Mononuclear cell (primary cell): Measurements from ENCODE around the gene UBTF. TPM values are rescaled to one million over a fixed set of nuclear protein-coding genes. Genes with fewer than 3 reads are reported as not detected.

ENCODE experiments used
- total RNA-seq: library from RNA; depleted of rRNA; stranded (reverse); fragments of >200 nt; gene quantifications from one replicate; pipeline ENCODE4 v1.2.3, GENCODE V29; 2012

The UBTF gene
- total RNA-seq, 1 donor, result 56.4 TPM

Other genes starting within 250 kb of the UBTF start
- gene NAGS, start 215.1 kb downstream of the UBTF start, total RNA-seq, result 0.42 TPM
- 21.0 TPM for gene TMEM101, start 204.7 kb downstream of the UBTF start, total RNA-seq
- 44.4 TPM for gene LSM12, start 153.0 kb downstream of the UBTF start, total RNA-seq
- gene G6PC3, start 148.9 kb downstream of the UBTF start, total RNA-seq, result 5.0 TPM
- gene HDAC5, start 96.0 kb downstream of the UBTF start, total RNA-seq, result 69.3 TPM
- gene HROB, start 77.7 kb downstream of the UBTF start, total RNA-seq, result 1.3 TPM
- not detected for gene ASB16, start 49.0 kb downstream of the UBTF start, total RNA-seq
- gene TMUB2, start 32.7 kb downstream of the UBTF start, total RNA-seq, result 20.4 TPM
- gene ATXN7L3, start 19.8 kb downstream of the UBTF start, total RNA-seq, result 44.7 TPM
- 0.42 TPM for gene SLC4A1, start 48.5 kb upstream of the UBTF start, total RNA-seq
- gene RUNDC3A, start 88.9 kb upstream of the UBTF start, total RNA-seq, result 0.10 TPM
- 36.0 TPM for gene SLC25A39, start 105.1 kb upstream of the UBTF start, total RNA-seq
- 294 TPM for gene GRN, start 125.6 kb upstream of the UBTF start, total RNA-seq
- gene FAM171A2, start 144.2 kb upstream of the UBTF start, total RNA-seq, result 0.10 TPM
- 54.5 TPM for gene ITGA2B, start 170.0 kb upstream of the UBTF start, total RNA-seq